Activated naive CD8-positive, alpha-beta T cell treated with anti-CD3 and anti-CD28 coated beads, Interleukin-2, amount 50 U/mL, for 24 hours (primary cell): ENCODE results near the gene BMAL1.
A peak's percentile ranks its signal among the peaks of the same experiment; 100 is the strongest.
"Not testable (repeated sequence)": the region's sequence is repeated elsewhere in the genome, so short reads cannot be mapped to it uniquely, and the experiment has no call there.

ENCODE experiments used
- ATAC-seq: fragments of 150-1000 bp; cut with Tn5 transposase; one replicate; pipeline ENCODE4 v1.10.0; 2021
- DNase-seq: peaks from one replicate; pipeline ENCODE4 v3.0.0; 2021
- H3K27ac Mint-ChIP-seq: one replicate; pipeline ENCODE4 v1.8.0; 2021; ENCODE audit warnings: mild to moderate bottlenecking, mixed read lengths
- H3K27me3 Mint-ChIP-seq: one replicate; pipeline ENCODE4 v1.8.0; 2021; ENCODE audit warnings: mixed read lengths
- H3K36me3 Mint-ChIP-seq: one replicate; pipeline ENCODE4 v1.8.0; 2021; ENCODE audit warnings: low read depth, mixed read lengths
- H3K4me1 Mint-ChIP-seq: one replicate; pipeline ENCODE4 v1.8.0; 2021; ENCODE audit warnings: mixed read lengths
- H3K4me3 Mint-ChIP-seq: one replicate; pipeline ENCODE4 v1.8.0; 2021; ENCODE audit warnings: mild to moderate bottlenecking, moderate library complexity, mixed read lengths
- H3K9me3 Mint-ChIP-seq: one replicate; pipeline ENCODE4 v1.8.0; 2021; ENCODE audit warnings: mixed read lengths

Gene BMAL1

DNA sequence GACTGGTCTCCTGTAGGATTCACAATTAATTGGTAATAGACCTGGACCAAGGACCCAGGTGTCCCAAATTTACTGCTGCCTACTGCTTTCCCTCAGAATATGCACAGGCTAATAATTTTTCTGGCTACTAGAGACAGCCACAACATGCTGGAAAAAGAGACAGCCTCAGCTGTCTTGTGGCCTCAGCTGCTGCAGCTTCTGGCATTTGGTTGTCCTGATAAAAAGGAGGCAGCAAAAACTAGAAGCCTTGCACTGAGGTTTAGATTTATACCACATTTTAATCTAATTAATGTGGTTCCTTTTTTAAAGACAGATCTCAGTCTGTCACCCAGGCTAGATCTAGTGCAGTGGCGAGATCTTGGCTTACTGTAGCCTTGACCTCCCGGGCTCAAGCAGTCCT is 95.6 kb downstream of the BMAL1 start:
- DNase-seq (no peak), ATAC-seq (no peak)
- Mint-ChIP-seq H3K36me3 (peaks cover 23% of the 10 kb centered on the region), H3K4me3 (no peak overlapping the region), H3K27me3 (no peaks in the 10 kb centered on the region), H3K27ac (no peak overlapping the region), H3K9me3 (no peaks in the 10 kb centered on the region), H3K4me1 (no peaks in the 10 kb centered on the region)

GRCh38 chr11:13375798-13376197 is 98.2 kb downstream of the BMAL1 start:
- no peaks in the 10 kb centered on the region for H3K27me3 Mint-ChIP-seq
- no peak overlapping the region for H3K27ac Mint-ChIP-seq
- H3K36me3 Mint-ChIP-seq = peaks cover 20% of the 10 kb centered on the region
- ATAC-seq (no peak), DNase-seq (no peak)
- no peaks in the 10 kb centered on the region for H3K4me1 Mint-ChIP-seq
- H3K9me3 Mint-ChIP-seq = no peaks in the 10 kb centered on the region
- no peak overlapping the region for H3K4me3 Mint-ChIP-seq

DNA sequence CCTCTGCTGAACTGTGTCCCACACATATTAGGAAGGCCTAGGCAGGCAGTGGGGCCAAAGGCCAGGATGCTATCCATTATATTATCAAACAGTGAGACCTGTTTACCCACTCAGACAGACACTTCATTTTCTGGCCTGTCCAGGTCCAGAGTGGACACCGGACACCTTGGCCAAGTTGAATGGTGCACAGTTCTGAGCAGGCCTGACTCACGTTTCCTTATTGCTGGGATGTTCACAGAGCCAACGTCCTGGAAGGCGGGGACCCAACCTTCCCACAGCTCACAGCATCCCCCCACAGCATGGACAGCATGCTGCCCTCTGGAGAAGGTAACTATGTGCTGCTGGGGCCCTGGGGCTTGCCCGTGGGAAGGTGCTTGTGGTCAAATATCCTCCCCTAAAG is 98.8 kb downstream of the BMAL1 start:
- Mint-ChIP-seq H3K9me3 (no peaks in the 10 kb centered on the region), H3K4me1 (no peaks in the 10 kb centered on the region), H3K27me3 (no peaks in the 10 kb centered on the region), H3K4me3 (no peak overlapping the region), H3K36me3 (peaks cover 20% of the 10 kb centered on the region), H3K27ac (no peak overlapping the region)
- ATAC-seq (no peak), DNase-seq (no peak)

- peaks cover 21% of the 10 kb centered on the region for H3K36me3 Mint-ChIP-seq
- H3K9me3 Mint-ChIP-seq = no peaks in the 10 kb centered on the region
- H3K4me1 Mint-ChIP-seq = no peaks in the 10 kb centered on the region
- H3K4me3 Mint-ChIP-seq = no peak overlapping the region
- ATAC-seq = no peak
- H3K27ac Mint-ChIP-seq = no peak overlapping the region
- no peaks in the 10 kb centered on the region for H3K27me3 Mint-ChIP-seq
- DNase-seq = no peak
Observed at GRCh38 chr11:13376838-13377237, 99.2 kb downstream of the BMAL1 start.

GRCh38 chr11:13378316-13378715 is 100.7 kb downstream of the BMAL1 start:
- ATAC-seq (no peak), DNase-seq (no peak)
- Mint-ChIP-seq H3K27me3 (no peaks in the 10 kb centered on the region), H3K4me1 (no peaks in the 10 kb centered on the region), H3K36me3 (peaks cover 31% of the 10 kb centered on the region), H3K4me3 (no peak overlapping the region), H3K27ac (no peak overlapping the region), H3K9me3 (no peaks in the 10 kb centered on the region)

DNA sequence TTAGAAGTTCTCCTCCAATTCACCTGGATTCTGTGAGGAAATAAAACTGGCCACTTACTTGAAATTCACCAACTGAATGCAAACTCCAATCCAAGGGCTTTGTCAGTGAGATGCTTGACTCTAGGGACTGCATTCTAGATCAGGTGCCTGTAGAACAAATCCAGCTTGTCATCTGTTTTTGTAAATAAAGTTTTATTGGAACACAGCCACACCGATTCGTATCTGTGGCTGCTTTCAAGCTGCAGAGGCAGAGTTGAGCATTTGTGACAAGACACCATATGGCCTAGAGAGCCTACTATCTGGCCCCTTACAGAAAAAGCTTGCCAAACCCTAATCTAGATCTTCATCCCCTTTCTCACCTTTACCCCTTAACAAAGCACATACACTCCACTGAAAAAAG is 103.1 kb downstream of the BMAL1 start:
- H3K27me3 Mint-ChIP-seq = no peaks in the 10 kb centered on the region
- no peaks in the 10 kb centered on the region for H3K4me1 Mint-ChIP-seq
- ATAC-seq = no peak
- H3K27ac Mint-ChIP-seq = no peak overlapping the region
- H3K9me3 Mint-ChIP-seq = no peaks in the 10 kb centered on the region
- H3K36me3 Mint-ChIP-seq = peaks cover 29% of the 10 kb centered on the region
- DNase-seq = no peak
- H3K4me3 Mint-ChIP-seq = no peak overlapping the region

DNA sequence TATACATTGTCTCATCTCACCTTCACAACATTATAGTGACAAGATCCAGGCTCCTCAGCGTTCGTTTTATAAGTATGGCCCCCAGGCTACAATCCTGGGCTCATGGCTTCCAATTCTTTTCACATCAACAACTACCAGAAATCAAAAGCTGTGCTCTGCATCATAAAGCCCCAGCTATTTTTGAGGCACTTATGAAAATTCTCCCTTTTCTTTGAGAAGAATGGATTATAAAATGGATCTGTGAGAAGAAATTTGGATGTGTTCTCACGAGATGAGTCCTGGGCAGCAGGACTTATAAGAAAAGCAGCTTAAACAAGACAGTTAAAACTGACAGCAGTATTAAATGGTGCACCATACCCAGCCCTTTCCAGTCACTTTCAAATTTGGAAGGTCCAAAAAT is 105.2 kb downstream of the BMAL1 start:
- no peaks in the 10 kb centered on the region for H3K9me3 Mint-ChIP-seq
- no peak overlapping the region for H3K27ac Mint-ChIP-seq

DNA sequence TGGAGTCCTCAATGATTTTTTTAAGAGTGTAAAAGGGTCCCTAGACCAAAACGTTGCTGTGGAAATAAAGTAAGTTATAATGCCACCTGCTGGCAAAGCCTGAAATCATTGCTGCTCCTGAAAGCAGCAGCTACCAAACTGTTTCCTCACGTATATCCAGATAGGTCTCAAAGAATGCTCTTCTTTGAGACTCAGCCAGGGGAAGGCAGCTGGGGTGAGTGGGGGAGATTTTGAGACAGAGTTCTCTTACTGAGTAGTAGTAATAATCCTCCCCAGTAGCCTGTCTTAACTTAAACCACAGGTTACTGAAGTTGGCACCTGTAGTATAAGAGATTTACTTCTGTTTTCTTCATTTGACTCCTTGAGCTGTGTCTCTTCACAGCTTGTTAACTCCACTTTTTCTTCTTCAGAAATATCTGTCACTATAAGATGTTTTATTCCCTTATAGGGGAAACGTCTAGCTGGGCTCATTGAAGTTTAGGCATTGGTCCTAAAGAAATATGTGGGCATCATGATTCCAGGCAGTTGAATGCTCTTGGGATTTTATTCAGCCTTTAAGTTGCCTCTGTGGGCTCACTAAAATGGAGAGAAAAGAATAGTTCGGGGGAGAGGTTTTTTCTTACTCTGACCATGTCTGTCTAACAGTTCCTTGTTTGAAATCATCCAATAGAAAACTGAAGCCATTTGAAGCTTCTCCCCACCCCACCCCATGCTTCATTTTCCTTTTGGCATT is 107.5 kb downstream of the BMAL1 start:
- Mint-ChIP-seq H3K36me3 (peaks cover 36% of the 10 kb centered on the region), H3K27ac (peak overlapping the region; percentile 19), H3K27me3 (no peaks in the 10 kb centered on the region), H3K4me3 (no peak overlapping the region), H3K9me3 (no peaks in the 10 kb centered on the region), H3K4me1 (peaks cover 3% of the 10 kb centered on the region)
- DNase-seq (peak; percentile 23), ATAC-seq (no peak)

More for the DNA sequence above, 105.2 kb downstream of the BMAL1 start:
- ATAC-seq (no peak), DNase-seq (no peak)
- peaks cover 24% of the 10 kb centered on the region for H3K36me3 Mint-ChIP-seq
- no peaks in the 10 kb centered on the region for H3K27me3 Mint-ChIP-seq
- no peak overlapping the region for H3K4me3 Mint-ChIP-seq
- no peaks in the 10 kb centered on the region for H3K4me1 Mint-ChIP-seq

DNA sequence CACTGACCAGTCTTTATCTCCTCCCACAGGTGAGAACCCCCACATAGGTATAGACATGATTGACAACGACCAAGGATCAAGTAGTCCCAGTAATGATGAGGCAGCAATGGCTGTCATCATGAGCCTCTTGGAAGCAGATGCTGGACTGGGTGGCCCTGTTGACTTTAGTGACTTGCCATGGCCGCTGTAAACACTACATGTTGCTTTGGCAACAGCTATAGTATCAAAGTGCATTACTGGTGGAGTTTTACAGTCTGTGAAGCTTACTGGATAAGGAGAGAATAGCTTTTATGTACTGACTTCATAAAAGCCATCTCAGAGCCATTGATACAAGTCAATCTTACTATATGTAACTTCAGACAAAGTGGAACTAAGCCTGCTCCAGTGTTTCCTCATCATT is 109.0 kb downstream of the BMAL1 start:
- Mint-ChIP-seq H3K27ac (peak overlapping the region; percentile 33), H3K9me3 (no peaks in the 10 kb centered on the region), H3K4me3 (no peak overlapping the region), H3K36me3 (peaks cover 41% of the 10 kb centered on the region), H3K27me3 (no peaks in the 10 kb centered on the region), H3K4me1 (peaks cover 3% of the 10 kb centered on the region)
- no peak for ATAC-seq
- DNase-seq = no peak

GRCh38 chr11:13388741-13389140 is 111.2 kb downstream of the BMAL1 start:
- peaks cover 3% of the 10 kb centered on the region for H3K4me1 Mint-ChIP-seq
- no peaks in the 10 kb centered on the region for H3K27me3 Mint-ChIP-seq
- H3K36me3 Mint-ChIP-seq = peaks cover 34% of the 10 kb centered on the region
- H3K4me3 Mint-ChIP-seq = no peak overlapping the region
- no peaks in the 10 kb centered on the region for H3K9me3 Mint-ChIP-seq
- no peak for ATAC-seq
- H3K27ac Mint-ChIP-seq = peak overlapping the region; percentile 24
- DNase-seq = no peak

DNA sequence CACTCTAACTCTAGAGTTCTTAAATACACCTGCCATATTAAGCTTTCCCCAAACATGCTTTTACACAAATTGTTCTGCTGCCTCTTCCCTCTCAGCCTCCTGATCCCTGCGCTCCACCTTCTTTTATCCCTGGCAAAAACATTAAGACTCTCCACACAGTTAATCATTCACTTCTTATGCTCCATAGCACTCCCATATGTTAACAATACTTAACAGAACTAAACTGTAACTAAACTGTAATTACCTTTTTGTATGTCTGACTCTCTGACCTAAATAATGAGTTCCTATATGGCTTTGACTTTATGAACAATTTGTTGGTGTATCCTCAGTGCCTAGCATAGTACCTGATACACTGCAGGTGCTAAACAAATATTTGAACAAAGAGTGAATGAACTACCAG is 113.6 kb downstream of the BMAL1 start:
- H3K9me3 Mint-ChIP-seq = peaks cover under 1% of the 10 kb centered on the region
- H3K36me3 Mint-ChIP-seq = peaks cover 29% of the 10 kb centered on the region
- no peaks in the 10 kb centered on the region for H3K27me3 Mint-ChIP-seq
- no peak overlapping the region for H3K4me3 Mint-ChIP-seq
- ATAC-seq = no peak
- no peak overlapping the region for H3K27ac Mint-ChIP-seq
- DNase-seq = no peak
- H3K4me1 Mint-ChIP-seq = peaks cover 3% of the 10 kb centered on the region

- DNase-seq, ATAC-seq, H3K27me3 Mint-ChIP-seq, H3K27ac Mint-ChIP-seq, H3K4me3 Mint-ChIP-seq, H3K9me3 Mint-ChIP-seq, H3K4me1 Mint-ChIP-seq: not testable (repeated sequence)
- H3K36me3 Mint-ChIP-seq = peaks cover 36% of the 10 kb centered on the region
Observed at GRCh38 chr11:13398335-13398734, 120.7 kb downstream of the BMAL1 start.

- Mint-ChIP-seq H3K27me3 (no peaks in the 10 kb centered on the region), H3K36me3 (peaks cover 36% of the 10 kb centered on the region), H3K4me1 (no peaks in the 10 kb centered on the region), H3K27ac (no peak overlapping the region), H3K4me3 (no peak overlapping the region), H3K9me3 (peaks cover 4% of the 10 kb centered on the region)
- no peak for ATAC-seq
- DNase-seq = no peak
Observed at GRCh38 chr11:13405220-13405619, 127.6 kb downstream of the BMAL1 start.

DNA sequence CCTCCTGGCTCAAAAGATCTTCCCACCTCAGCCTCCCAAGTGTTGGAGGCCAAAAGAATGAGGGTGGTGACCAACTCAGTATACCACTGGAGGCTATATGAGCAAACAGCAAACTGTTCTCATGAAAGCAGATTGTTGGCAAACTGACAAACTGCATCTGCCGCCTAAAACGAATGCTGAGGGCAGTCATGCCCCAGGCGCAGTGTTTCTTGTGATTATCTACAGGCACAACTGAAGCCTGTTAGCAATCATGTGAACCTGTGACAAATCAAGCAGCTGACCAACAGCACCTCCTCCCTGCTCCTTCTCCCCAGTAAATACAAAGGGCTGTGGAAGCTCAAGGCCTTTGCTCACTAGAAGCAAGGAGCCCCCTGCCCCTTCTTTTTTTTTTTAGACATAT is 137.6 kb downstream of the BMAL1 start:
- H3K4me1 Mint-ChIP-seq = no peaks in the 10 kb centered on the region
- ATAC-seq (no peak), DNase-seq (no peak)
- H3K4me3 Mint-ChIP-seq = no peak overlapping the region
- H3K36me3 Mint-ChIP-seq = peaks cover 34% of the 10 kb centered on the region
- H3K27me3 Mint-ChIP-seq = no peaks in the 10 kb centered on the region
- H3K27ac Mint-ChIP-seq = no peak overlapping the region
- H3K9me3 Mint-ChIP-seq = no peaks in the 10 kb centered on the region

DNA sequence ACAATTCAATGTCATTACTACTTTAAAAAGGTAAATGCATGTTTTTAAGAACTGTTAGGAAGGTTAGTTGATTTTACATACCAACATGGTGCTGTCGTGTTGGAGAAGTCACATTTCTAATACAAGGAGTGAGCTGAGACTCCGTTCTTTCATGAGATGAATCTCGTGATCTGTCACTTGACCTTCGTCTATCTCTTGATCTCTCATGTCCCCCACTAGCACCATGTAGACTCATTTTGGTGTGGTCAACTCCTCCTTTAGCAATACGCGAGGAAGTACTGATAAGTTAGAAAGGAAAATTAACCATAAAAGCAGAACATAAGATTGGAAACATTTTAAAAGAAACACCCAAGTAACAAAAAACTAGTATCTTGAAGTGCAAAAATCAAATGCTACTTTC is 144.0 kb downstream of the BMAL1 start:
- no peak overlapping the region for H3K27ac Mint-ChIP-seq
- H3K4me3 Mint-ChIP-seq = no peak overlapping the region
- DNase-seq (no peak), ATAC-seq (no peak)
- H3K36me3 Mint-ChIP-seq = peaks cover 13% of the 10 kb centered on the region
- H3K27me3 Mint-ChIP-seq = no peaks in the 10 kb centered on the region
- peaks cover 6% of the 10 kb centered on the region for H3K9me3 Mint-ChIP-seq
- H3K4me1 Mint-ChIP-seq = peaks cover 16% of the 10 kb centered on the region

DNA sequence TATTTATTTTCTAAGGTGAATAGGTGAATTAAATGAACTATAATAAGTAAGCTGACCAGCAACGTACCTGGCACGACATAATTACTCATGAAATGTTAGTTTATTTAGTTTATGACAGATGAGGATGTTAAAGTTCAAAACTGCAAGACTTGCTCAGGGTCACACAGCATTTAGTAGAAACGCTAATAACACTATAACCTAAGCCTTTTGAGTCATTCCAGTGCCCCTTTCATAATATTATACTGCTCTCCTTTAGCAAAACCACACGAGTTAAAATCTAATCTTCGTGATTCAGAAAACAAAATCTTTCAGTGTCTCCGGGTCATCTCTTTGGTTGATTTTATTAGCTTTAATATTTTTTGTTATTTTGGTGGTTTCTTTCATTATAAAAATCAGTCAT is 145.8 kb downstream of the BMAL1 start:
- Mint-ChIP-seq H3K9me3 (peaks cover 17% of the 10 kb centered on the region), H3K36me3 (peaks cover 24% of the 10 kb centered on the region), H3K27me3 (no peaks in the 10 kb centered on the region), H3K4me1 (peaks cover 17% of the 10 kb centered on the region), H3K4me3 (no peak overlapping the region), H3K27ac (no peak overlapping the region)
- ATAC-seq = no peak
- DNase-seq = no peak
